GM13977 (cell line): ENCODE results near the gene SPATA2.

Experiments used
- DNase-seq: peaks from one replicate; pipeline ENCODE4 v3.0.0; 2012; ENCODE audit warnings: low spot score
- in situ Hi-C: fragments of 300-500 bp; cut with MboI; formaldehyde crosslinking; loops from one replicate; pipeline ENCODE4 v1.12.0; 2022; ENCODE audit warnings: low sequenced_read_pairs, low pct_unique_long_range_greater_than_20kb, mixed read lengths, inconsistent platforms; ENCODE audit not compliant: unreplicated experiment
- TF ChIP-seq, protein P1 (sequence below): IDR thresholded peaks from 2 replicates; pipeline ENCODE4 v1.5.1; 2012; ENCODE audit warnings: mild to moderate bottlenecking, control low read depth; ENCODE audit not compliant: insufficient read depth; ENCODE audit errors: extremely low read depth, missing control alignments

The SPATA2 gene

DNA sequence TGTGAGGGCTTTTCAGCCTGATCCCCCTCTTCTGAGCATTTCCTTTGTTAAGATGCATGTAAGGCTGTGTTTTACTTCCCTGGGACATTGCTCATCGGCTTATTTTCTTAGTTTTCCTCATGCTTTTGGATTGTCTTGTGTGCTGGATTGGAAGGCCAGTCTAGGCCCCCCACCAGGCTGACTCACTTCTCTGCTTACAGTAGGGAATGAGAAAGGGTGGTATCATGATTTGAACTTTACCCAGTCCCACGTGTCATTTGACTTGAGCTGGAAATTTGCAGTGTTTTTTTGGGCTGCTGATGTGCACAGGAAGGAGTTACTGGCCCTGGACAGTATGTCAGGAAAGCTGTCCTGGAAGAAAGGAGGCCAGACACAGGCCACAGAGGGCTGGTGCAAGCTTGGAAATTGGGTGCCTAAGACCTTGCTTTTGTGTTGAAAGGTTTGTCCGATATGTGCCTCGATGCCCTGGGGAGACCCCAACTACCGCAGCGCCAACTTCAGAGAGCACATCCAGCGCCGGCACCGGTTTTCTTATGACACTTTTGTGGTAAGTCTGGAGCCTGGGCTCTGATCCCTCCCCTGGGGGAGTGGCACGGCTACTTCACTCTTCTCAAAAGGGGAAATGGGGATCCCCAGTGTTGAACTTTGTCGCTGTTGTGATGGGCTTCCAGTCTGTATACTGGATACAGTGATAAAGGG lies 33.6 kb upstream of the SPATA2 start:
- in situ Hi-C loops = no loop called here
- no peak for DNase-seq
- TF ChIP-seq, protein P1, sequence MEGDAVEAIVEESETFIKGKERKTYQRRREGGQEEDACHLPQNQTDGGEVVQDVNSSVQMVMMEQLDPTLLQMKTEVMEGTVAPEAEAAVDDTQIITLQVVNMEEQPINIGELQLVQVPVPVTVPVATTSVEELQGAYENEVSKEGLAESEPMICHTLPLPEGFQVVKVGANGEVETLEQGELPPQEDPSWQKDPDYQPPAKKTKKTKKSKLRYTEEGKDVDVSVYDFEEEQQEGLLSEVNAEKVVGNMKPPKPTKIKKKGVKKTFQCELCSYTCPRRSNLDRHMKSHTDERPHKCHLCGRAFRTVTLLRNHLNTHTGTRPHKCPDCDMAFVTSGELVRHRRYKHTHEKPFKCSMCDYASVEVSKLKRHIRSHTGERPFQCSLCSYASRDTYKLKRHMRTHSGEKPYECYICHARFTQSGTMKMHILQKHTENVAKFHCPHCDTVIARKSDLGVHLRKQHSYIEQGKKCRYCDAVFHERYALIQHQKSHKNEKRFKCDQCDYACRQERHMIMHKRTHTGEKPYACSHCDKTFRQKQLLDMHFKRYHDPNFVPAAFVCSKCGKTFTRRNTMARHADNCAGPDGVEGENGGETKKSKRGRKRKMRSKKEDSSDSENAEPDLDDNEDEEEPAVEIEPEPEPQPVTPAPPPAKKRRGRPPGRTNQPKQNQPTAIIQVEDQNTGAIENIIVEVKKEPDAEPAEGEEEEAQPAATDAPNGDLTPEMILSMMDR = no peak

DNA sequence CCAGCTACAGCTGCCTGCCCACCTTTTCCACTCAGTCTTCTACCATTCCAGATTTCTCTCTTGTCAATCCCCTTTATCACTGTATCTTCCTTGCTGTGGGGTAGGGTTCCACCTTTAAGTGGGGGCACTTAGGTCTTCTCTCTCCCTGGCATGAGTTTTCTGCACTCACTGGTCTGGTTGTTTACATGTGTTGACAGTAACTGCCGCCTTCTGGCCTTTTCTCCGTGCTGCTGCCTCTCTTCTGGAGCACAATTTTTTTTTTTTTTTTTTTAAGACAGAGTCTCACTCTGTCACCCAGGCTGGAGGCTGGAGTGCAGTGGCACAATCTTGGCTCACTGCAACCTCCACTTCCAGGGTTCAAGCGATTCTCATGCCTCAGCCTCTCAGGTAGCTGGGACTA lies 32.8 kb upstream of the SPATA2 start:
- DNase-seq = no peak
- TF ChIP-seq, protein P1 = no peak
- in situ Hi-C loops = no loop called here

DNA sequence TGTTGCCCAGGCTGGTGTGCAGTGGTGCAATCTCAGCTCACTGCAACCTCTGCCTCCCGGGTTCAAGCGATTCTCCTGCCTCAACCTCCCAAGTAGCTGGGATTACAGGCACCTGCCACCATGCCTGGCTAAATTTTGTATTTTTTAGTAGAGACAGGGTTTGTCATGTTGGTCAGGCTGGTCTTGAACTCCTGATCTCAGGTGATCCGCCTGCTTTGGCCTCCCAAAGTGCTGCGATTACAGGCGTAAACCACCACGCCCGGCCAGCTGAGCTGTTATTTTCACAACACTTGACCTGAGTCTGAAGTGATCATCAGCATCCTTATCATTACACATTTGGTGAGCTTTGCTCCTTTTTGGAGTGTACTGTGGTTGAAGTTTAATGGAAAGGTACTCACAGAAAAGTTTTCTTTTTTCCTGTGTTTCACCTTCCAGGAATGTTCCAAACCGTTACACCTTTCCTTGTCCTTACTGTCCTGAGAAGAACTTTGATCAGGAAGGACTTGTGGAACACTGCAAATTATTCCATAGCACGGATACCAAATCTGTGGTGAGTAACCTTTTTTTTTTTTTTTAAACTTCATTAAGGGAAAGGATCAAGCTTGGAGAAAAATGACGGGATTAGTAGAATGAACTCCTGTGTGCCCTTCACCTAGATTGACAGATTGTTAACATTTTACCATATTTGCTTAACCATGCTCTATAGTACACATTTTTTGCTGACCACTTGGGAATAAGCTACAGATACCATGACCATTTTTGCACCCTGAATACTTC lies 30.6 kb upstream of the SPATA2 start:
- TF ChIP-seq, protein P1 = no peak
- in situ Hi-C loops = no loop called here

DNA sequence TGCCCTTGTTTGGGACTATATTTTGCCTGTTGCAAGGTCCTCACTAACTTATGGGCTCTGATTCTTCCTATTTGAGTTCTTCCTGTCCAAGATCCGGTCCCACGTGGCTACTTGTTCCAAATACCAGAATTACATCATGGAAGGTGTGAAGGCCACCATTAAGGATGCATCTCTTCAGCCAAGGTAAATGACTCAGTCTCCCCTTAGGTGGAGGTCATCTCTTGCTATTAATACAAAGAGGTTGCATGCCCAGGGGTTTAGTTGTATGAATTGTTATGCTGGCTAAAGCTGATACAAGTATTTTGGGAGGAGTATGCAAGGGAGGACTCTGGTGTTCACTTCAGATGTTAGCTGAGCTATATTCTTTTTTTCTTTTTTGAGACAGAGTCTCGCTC lies 30.0 kb upstream of the SPATA2 start:
- TF ChIP-seq, protein P1 = no peak
- DNase-seq = no peak
- in situ Hi-C loops = no loop called here

More for the DNA sequence above, 30.6 kb upstream of the SPATA2 start:
- DNase-seq = no peak

DNA sequence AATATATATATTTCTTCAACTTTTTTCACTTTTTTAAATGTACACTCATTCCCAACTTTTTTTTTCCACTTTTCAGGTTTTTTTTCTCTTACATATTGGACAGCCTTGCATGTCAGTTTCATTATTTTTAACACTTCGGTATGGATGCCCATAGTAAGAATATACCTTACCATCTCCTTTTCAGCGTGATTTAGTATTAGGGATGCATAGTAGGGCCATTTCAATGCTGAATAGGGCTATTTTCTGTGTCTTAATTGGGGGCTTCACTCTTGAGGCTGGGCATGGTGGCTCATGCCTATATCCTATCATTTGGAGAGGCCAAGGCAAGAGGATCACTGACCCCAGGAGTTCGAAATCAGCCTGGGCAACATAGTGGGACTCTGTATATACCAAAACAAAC lies 27.6 kb upstream of the SPATA2 start:
- TF ChIP-seq, protein P1 = no peak
- in situ Hi-C loops = no loop called here
- DNase-seq = no peak

DNA sequence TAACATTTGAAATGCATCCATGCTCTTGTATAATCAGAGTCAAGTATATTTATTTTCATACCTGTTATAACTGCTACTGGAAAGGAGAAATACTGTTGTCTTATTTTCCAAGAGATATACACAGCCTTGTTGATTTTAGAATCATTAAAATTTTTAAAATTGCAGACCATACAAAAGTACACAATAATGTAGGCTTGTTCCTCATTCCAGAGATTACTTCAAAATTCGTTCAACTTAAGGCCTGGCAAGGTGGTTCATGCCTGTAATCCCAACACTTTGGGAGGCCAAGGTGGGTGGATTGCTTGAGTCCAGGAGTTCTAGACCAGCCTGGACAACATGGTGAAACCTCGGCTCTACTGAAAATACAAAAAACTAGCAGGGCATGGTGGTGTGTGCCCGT lies 27.0 kb upstream of the SPATA2 start:
- TF ChIP-seq, protein P1 = no peak
- in situ Hi-C loops = no loop called here
- no peak for DNase-seq
